Right renal pelvis (tissue), 4 donors: ENCODE data around the gene POMT2. TPM values are rescaled to one million over a fixed set of nuclear protein-coding genes. Genes with fewer than 3 reads are reported as not detected.
A peak's percentile ranks its signal among the peaks of the same experiment; 100 is the strongest.
"Not testable (repeated sequence)": the region's sequence is repeated elsewhere in the genome, so short reads cannot be mapped to it uniquely, and the experiment has no call there.

ENCODE experiments used
- DNase-seq, 4 donors: peaks; one replicate each; pipeline ENCODE4 v3.0.0-alpha.2; 2013; ENCODE audit warnings: low read depth in 4 of 4, low spot score in 3 of 4, missing footprints in 1 of 4
- polyA plus RNA-seq, 4 donors: library from polyadenylated mRNA; unstranded; fragments of 120-200 nt; gene quantifications; one replicate each; pipeline ENCODE4 v1.2.1, GENCODE V29; 2013; ENCODE audit not compliant: insufficient read length in 4 of 4

Gene POMT2
- 10 to 100 TPM; 40.7 to 50.5 (median 44.6) TPM for polyA plus RNA-seq

- DNase-seq = peak; percentile 81 to 84 (median 82)
Observed at GRCh38 chr14:77320238-77320935, at the start of gene POMT2. TSS of gene POMT2 (minus strand) at chr14:77320883. CDS start at chr14:77320681, 202 bp downstream.

DNA sequence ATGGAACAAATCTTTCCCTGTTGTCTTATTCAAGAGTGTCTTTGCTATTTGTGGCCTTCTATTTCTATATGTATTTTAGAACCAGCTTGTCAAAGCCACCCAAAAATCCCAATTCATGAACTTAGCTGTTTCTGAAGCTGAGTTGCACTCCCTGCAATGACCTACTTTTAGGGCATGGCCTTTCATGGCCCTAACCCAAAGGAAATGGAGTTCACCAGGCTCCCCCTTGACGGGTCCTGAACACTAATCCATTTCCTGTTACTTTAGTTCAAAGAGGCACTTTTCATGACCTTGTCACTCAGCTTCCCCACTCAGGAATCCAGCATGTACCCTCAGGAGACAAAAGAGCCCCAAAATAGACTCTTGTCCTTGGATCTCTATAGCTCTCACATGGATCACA is 48.6 kb upstream of the POMT2 start:
- no peak for DNase-seq

DNA sequence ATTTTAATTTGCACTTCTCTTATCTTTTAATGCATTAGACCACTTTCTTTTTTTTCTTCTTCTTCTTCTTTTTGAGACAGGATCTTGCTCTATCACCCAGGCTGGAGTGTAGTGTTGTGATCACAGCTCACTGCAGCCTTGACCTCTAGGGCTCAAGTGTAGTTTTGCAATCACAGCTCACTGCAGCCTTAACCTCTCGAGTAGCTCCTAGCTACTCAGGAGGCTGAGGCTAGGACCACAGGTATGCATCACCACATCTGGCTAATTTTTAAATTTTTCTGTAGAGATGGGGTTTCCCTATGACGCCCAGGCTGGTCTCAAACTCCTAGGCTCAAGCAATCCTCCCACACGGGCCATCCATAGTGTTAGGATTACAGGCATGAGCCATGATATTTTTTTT is 43.5 kb upstream of the POMT2 start:
- DNase-seq = no peak

- DNase-seq = no peak
Observed at GRCh38 chr14:77359626-77360025, 38.9 kb upstream of the POMT2 start.

GRCh38 chr14:77356899-77357298 is 36.2 kb upstream of the POMT2 start:
- no peak for DNase-seq

DNA sequence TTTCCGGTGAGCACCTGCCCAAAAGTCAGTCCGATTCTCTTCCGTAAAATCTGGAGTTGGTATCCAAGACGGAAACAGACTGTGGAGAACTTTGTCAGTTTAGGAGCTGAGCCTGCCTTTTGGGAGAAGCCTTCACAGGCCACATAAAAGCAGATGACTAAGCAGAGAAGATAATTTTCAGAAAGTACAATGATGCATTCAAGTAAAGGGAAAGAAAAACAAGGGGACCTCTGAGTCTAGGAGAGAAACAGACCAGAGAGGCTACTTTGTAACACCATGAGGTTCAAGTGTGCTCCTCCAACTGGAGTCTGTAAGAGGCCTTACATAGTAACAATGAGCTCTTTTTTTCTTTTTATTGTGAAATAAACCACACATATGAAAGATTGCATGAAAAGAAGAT is 35.1 kb upstream of the POMT2 start:
- DNase-seq = no peak

DNA sequence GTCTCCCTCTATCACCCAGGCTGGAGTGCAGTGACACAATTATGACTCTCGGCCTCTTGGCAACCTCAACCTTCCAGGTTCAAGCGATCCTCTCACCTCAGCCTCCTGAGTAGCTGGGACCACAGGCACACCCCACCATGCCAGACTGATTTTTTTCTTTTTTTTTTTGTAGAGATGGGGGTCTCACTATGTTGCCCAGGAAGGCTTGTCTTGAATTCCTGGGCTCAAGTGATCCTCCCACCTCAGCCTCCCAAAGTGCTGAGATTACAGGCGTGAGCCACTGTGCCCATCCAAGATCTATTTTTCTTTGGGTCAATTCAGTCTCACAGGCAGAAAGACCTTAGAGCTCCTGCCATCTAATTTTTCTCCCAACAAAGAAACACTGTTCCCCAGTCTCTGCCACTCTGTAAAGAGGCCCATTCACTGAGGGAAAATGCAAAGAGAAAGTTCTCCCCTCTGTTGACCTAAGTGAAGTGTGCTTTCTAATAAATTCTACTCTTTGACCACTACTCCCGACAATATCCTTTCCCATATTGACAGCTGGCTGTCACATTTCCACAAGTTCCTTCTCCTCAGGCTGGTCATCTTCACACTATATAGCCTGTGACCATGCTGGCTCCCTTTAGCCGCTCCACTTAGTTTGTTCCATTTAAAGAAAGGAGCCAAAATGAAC is 32.9 kb upstream of the POMT2 start:
- no peak for DNase-seq

- peak in 2 of 4 donors; percentile 5 to 20 for DNase-seq
Observed at GRCh38 chr14:77347751-77348150, 27.1 kb upstream of the POMT2 start.

DNA sequence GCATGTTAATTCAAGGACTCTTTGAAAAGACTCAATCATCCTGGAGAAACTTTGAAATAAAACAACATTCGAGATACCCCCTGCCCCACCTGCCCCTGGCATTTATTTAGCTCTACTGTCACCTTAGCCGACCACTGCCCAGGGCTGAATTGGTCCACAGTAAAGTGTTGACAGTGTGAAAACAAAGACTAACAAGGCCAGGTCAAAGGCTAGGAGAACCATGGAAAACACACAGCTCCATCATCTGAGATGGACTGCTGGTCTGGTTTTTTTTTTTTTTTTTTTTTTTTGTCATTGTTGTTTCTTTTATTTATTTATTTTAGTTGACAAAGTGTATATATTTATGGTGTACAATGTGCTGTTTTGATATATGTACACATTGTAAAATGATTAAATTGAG is 25.8 kb upstream of the POMT2 start:
- no peak for DNase-seq

DNA sequence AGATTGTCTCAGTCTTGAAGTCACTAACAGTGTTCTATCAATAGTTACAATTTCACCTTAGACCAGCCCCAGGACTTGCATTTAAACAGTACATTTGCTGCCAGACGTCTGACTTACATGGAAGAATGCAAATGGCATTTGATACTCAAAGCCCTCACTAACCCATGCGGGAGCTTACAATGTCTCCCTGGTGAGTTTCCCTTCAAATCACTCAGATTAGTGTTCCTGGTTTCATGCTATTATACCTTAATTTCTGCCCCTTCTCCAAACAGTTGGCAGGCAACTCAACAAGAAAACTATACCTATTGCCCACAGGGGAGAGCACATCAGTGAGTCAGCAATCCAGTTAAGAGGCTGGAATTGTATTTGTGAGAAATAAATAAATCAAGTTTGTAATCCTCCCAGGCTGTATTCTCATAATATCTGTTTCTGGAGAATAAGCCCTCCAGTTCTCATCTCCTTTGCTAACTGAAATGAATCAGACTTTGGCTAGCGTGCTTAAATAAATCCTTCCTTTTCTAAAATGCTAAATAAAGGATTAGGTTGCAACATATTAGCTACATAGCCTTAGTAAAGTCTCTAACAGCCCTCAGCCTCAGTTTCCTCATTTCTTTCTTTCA is 23.8 kb upstream of the POMT2 start:
- DNase-seq = no peak

DNA sequence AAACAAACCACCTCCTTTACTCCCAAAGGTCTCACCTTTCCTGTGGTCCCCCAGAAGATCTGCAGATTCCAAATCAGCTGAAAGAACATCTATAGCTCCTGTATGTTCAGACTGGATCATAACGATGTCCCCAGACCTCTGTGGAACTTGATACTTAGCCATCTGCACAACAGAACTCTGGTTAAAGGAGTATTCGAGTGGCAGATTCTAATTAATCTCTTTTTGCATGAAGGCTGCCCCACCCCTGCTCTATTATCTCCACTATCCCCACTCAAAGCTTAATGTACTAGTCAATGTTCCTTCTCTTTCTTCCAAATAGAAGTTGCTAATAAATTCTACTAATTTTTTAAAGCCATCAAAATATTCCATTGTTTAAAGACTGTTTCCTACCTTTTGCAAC is 23.0 kb upstream of the POMT2 start:
- DNase-seq = no peak

GRCh38 chr14:77342726-77343397 is 22.2 kb upstream of the POMT2 start:
- no peak for DNase-seq

GRCh38 chr14:77340389-77340788 is 19.7 kb upstream of the POMT2 start:
- DNase-seq = no peak

DNA sequence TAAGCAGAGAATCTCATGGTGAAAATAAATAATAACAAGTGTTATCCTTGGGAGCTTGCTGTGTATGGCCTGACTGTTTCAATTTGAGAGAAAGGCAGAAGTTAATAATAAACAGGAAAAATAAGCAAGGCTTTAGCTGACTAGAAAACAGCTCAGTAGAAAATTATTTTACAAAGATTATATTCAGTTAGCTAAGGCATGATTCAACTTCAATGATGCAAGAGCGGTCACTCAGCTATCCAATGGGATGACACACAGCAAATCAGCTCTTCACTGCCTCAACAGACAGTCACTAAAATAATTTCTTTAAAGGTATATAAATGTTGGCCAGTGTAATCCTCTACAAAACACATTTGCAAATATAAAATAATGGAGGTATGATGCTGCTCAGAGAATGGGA is 18.7 kb upstream of the POMT2 start:
- no peak for DNase-seq

GRCh38 chr14:77338302-77338701 is 17.6 kb upstream of the POMT2 start:
- no peak for DNase-seq

DNA sequence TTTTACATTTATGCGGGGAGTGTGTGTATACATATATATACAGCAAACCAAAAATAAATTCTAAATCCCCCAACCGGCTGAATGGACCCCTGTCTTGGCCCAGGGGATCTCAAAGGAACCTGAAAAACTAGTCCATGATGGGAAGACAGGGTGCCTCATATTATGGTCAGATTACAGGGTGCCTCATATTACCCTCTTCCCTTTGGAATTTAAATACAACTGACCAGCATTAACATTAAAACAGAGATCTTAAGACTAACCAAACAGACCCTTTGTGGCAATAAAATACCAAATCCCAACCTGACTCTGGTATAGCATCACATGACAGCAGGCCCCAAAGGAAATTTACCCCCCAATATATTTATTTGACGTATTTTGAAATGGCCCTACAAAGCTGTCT is 17.2 kb upstream of the POMT2 start:
- DNase-seq = no peak

GRCh38 chr14:77337255-77337654 is 16.6 kb upstream of the POMT2 start:
- not testable (repeated sequence) for DNase-seq

DNA sequence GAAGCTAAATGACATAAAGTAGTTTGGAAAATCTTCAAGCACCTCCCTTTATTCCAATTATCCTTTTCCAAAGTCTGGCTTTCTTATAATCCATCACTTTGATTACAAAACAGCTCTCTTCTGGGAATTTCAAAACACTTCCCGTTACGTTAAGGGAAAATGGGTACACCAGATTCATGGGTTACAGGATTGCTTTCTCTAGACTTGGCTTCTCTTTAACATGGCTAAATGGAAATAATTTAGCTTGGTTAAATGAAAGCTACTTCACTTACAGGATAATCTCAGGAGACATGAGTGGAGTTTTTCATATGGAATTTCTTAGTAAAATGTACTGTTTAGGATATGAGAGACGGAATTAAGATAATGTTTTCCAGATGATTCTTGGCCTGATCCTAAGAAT is 14.9 kb upstream of the POMT2 start:
- no peak for DNase-seq

DNA sequence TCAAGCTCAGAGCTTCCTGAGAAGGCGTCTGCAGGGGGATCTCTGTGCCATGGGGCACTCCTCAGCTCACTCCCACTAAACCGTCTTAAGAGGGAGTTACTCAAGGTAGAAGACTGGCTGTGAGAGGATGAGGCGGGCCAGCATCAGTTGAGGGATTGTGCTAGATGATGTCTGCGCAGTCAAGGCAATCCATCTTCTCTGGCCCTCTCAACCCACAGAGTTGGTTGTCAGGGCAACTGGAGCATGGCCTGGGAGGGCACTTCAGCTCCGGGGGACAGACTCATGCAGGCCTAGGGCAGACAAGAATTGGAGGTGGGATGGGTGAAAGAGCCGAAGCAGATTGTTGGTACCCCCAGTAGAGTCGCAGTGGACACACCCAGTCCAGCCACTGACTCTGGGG is 9.2 kb upstream of the POMT2 start:
- DNase-seq = no peak

DNA sequence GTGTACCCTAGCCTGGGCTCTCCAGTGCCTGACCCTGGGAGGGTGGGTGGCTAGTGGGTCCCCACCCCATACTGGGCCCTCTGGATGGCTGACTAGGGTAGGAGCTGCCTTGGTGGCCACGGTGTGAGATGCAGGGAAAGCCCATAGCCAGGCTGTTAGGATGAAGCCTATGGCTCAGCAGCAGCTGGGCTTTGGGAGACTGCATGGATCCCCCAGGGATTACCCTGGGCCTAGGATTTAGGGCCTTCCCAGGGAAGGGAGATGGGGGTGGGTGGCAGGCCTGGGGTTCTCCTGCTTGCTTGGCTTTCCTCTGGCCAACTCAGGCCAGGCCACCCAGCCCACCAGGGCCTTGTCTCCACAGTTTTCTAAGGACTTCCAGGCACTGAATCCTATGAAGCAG is 6.4 kb upstream of the POMT2 start:
- no peak for DNase-seq

DNA sequence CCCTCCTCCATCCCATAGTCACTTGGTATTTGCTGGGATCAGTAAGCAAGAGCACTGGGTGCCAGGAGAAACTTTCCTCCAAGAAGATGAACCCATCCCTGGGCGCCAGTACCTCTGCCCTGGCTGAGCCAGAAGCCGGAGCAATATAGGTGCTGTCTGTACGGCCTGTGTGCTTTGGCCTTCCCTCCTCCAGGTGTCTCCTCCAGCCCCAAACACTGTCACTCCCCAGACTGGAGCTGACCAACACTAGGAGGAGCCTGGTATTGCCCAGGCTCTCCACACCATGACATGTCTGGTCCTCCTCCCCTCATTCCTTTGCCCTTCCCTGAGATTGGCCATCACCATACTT is 5.0 kb upstream of the POMT2 start:
- no peak for DNase-seq
